Cardiac fibroblast (primary cell): ENCODE data around the gene FOSL1.

ENCODE experiments used
- DNase-seq, 2 donors: peaks; one replicate each; pipeline versions ENCODE4 v3.0.0 to v3.0.0-alpha.2; 2010; ENCODE audit warnings: low read depth in 2 of 2
- H3K4me3 ChIP-seq, 2 donors: replicated peaks in 1 of 2; 1 replicate in 1 of 2; 2 replicates in 1 of 2; pipeline ENCODE4 v1.5.1; 2011; ENCODE audit warnings: low read depth in 2 of 2, low read length in 2 of 2, mild to moderate bottlenecking in 2 of 2, moderate library complexity in 1 of 2
- CTCF ChIP-seq: IDR thresholded peaks from one replicate; pipeline ENCODE4 v1.5.1; 2011; ENCODE audit warnings: low read depth, mild to moderate bottlenecking, low read length, inconsistent platforms

Gene FOSL1

GRCh38 chr11:65917077-65917433 lies 16.9 kb upstream of the FOSL1 start:
- TF ChIP-seq CTCF: no peak
- H3K4me3 ChIP-seq: peak overlapping the region in 1 of 2 donors; percentile 88
- DNase-seq: no peak

GRCh38 chr11:65916391-65916790 lies 16.2 kb upstream of the FOSL1 start:
- peak overlapping the region in 1 of 2 donors; percentile 18 for H3K4me3 ChIP-seq

GRCh38 chr11:65915821-65916251 lies 15.6 kb upstream of the FOSL1 start:
- DNase-seq: peak; percentile 96 to 99
- H3K4me3 ChIP-seq: peak overlapping the region; percentile 18 to 19
- no peak for TF ChIP-seq CTCF

More at GRCh38 chr11:65916391-65916790, 16.2 kb upstream of the FOSL1 start:
- DNase-seq: no peak
- no peak for TF ChIP-seq CTCF

GRCh38 chr11:65915101-65915820 lies 15.1 kb upstream of the FOSL1 start:
- DNase-seq: no peak
- H3K4me3 ChIP-seq: peak overlapping the region in 1 of 2 donors; percentile 14
- no peak for TF ChIP-seq CTCF

- DNase-seq: peak; percentile 52 to 87
These were observed 12.7 kb upstream of the FOSL1 start for GRCh38 chr11:65912845-65913244.

GRCh38 chr11:65911682-65912568 lies 11.7 kb upstream of the FOSL1 start:
- peak; percentile 87 to 88 for DNase-seq
- H3K4me3 ChIP-seq: no peak overlapping the region

More at GRCh38 chr11:65912845-65913244, 12.7 kb upstream of the FOSL1 start:
- H3K4me3 ChIP-seq: no peak overlapping the region
- TF ChIP-seq CTCF: no peak

More at GRCh38 chr11:65911682-65912568, 11.7 kb upstream of the FOSL1 start:
- TF ChIP-seq CTCF: peak; percentile 9
